Activated gamma-delta T cell treated with anti-CD3 and anti-CD28 coated beads, Interleukin-2, amount 50 U/mL, for 16 hours (primary cell): ENCODE measurements around the gene PPP1R17.

Source experiments
- DNase-seq: peaks from one replicate; pipeline ENCODE4 v3.0.0-alpha.2; 2020; ENCODE audit warnings: low read depth

Gene PPP1R17

GRCh38 chr7:31699050-31699449, 12.0 kb downstream of the PPP1R17 start:
- no peak for DNase-seq

GRCh38 chr7:31702354-31702753, 15.3 kb downstream of the PPP1R17 start:
- DNase-seq, result no peak

- no peak for DNase-seq
Measured at GRCh38 chr7:31705377-31705776, 18.4 kb downstream of the PPP1R17 start.

GRCh38 chr7:31707089-31707488, 20.1 kb downstream of the PPP1R17 start:
- no peak for DNase-seq

GRCh38 chr7:31710171-31710570, 23.2 kb downstream of the PPP1R17 start:
- no peak for DNase-seq

- no peak for DNase-seq
Measured at GRCh38 chr7:31716355-31716754, 29.3 kb downstream of the PPP1R17 start.

- DNase-seq, result no peak
Measured at GRCh38 chr7:31720366-31720765, 33.4 kb downstream of the PPP1R17 start.

- no peak for DNase-seq
Measured at GRCh38 chr7:31724696-31725095, 37.7 kb downstream of the PPP1R17 start.

- no peak for DNase-seq
Measured at GRCh38 chr7:31729195-31729804, 42.3 kb downstream of the PPP1R17 start.

GRCh38 chr7:31734456-31734855, 47.4 kb downstream of the PPP1R17 start:
- DNase-seq, result no peak

GRCh38 chr7:31735991-31736982, 49.3 kb downstream of the PPP1R17 start:
- DNase-seq, result no peak

GRCh38 chr7:31741852-31742251, 54.8 kb downstream of the PPP1R17 start:
- DNase-seq, result no peak

GRCh38 chr7:31744294-31744874, 57.4 kb downstream of the PPP1R17 start:
- no peak for DNase-seq

- no peak for DNase-seq
Measured at GRCh38 chr7:31747553-31747952, 60.5 kb downstream of the PPP1R17 start.

GRCh38 chr7:31748084-31748483, 61.1 kb downstream of the PPP1R17 start:
- no peak for DNase-seq

GRCh38 chr7:31751726-31752125, 64.7 kb downstream of the PPP1R17 start:
- no peak for DNase-seq
